K562 treated with DMSO at 1 percent for 48 hours (cell line): Measurements from ENCODE around the gene HEXB. TPM values are rescaled to one million over a fixed set of nuclear protein-coding genes. Genes with fewer than 3 reads are reported as not detected.

ENCODE experiments used
- total RNA-seq: library from RNA; unstranded; fragments of 300-600 nt; gene quantifications from 2 replicates; pipeline ENCODE4 v1.2.3, GENCODE V29; 2022; ENCODE audit warnings: low replicate concordance; ENCODE audit errors: extremely low read depth

HEXB gene
- total RNA-seq: not detected in 2 replicates

DNA sequence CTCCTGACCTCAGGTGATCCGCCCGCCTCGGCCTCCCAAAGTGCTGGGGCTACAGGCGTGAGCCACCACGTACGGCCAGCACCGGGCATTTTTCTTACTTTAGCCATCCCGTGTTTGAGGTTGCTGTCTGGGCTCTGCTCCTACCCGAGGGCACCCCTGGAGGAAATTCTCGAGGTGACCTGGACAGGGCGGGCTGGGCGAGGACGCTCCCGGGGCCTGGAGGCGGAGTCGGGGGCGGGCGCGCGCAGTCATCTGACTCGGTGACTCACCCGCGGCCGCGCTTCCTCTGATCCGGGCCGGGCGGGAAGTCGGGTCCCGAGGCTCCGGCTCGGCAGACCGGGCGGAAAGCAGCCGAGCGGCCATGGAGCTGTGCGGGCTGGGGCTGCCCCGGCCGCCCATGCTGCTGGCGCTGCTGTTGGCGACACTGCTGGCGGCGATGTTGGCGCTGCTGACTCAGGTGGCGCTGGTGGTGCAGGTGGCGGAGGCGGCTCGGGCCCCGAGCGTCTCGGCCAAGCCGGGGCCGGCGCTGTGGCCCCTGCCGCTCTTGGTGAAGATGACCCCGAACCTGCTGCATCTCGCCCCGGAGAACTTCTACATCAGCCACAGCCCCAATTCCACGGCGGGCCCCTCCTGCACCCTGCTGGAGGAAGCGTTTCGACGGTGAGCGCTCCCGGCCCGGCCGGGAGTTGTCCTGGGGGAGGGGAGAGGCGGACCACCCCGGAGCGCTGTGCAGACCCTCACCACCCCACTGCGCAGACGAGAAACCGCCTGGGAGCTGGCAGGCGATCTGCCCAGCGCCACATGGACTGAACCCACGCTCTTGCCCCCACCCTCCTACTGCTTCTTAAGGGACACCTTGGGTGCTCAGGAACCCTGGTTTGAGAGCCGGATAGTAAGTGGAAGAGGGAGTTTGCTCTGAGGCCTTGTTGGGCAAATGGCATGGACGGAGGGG is at the start of gene HEXB:
TSS of gene HEXB (plus strand) at position 334 of the 952 bp plus-strand sequence. CDS start at position 362, 28 bp downstream.

DNA sequence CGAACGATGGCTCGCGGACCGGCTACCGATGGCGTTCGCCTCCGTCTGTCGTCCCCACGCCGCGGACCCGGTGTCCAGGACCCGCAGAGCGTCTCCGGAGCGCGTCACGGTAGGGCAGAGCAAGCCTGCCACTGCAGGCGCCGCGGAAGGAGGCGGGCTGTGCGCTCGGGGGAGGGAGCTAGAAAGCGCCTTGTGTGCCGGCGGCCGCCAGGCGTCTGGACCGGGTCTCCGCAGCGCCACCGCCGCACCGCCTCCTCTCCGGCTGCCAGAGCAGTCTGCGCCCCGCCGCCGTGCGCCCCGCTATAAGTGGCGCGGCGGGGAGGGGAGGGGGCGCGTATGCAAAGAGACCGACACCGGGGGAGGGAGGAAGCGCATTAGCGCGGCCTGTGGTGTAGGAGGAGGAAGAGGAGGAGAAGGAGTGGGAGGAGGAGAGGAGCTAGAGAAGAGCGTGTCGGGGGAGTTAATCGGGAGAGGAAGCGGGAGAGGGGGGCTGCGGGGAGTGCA is 44.5 kb upstream of the HEXB start, which contains the start of gene ENC1:
TSS of gene ENC1 (minus strand) at position 279 of the 504 bp plus-strand sequence. CDS start 4,243 bp downstream, outside the sequence.

DNA sequence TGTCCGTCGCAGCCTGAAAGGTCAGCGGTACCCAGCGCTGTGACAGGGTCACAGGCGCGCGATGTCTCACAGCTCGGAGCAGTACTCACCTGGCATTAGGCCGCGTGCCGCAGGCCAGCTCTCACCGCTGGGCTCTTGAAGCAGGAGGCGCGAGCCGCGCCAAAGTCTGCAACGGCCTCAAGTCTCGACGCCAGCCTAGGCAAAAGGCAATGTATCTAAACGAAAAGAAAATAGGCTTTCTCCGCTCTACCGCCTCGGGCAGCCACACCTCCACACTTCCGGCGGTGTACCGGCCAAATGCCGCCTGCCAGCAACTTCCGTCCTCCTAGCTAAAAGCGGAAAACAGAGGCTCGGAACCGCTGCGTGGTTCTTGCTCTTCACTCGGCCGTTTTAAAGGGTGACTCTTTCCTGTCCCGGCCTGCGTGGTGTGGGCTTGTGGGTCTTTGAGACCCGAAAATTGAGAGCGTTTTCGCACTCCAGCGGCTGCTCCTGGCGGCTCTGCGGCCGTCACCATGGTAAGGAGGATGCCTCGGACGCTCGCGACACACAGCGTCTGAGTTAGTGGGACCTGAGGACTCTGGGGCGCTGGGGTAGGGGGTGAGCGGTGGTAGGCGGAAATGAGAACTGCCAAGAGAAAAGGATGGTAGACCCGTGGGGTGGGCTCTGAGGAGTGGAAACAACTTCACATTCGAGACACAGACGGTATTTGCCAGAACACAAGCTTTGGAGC is 82.0 kb downstream of the HEXB start, which contains the start of the genes GFM2 and NSA2:
TSS of gene GFM2 (minus strand) at position 269 of the 730 bp plus-strand sequence. CDS start 3,375 bp downstream, outside the sequence.
TSS of gene NSA2 (plus strand) at position 401 of the 730 bp plus-strand sequence. CDS start at position 513, 112 bp downstream.

Other genes with a start within 250 kb of the HEXB start
- gene ENC1, start 44.5 kb upstream of the HEXB start, total RNA-seq: not detected in 2 replicates
- not detected in 2 replicates for gene GFM2, start 81.9 kb downstream of the HEXB start, total RNA-seq
- gene NSA2, start 82.0 kb downstream of the HEXB start, total RNA-seq: not detected in 2 replicates
- not detected in 2 replicates for gene FAM169A, start 181.2 kb downstream of the HEXB start, total RNA-seq